Astrocyte of the cerebellum (primary cell): ENCODE data around the gene RALGAPB.
"Not testable (repeated sequence)": the region's sequence is repeated elsewhere in the genome, so short reads cannot be mapped to it uniquely, and the experiment has no call there.

Experiments used
- DNase-seq: peaks from one replicate; pipeline ENCODE4 v3.0.0-alpha.2; 2011; ENCODE audit warnings: low read depth
- H3K4me3 ChIP-seq: 2 replicates; pipeline ENCODE4 v1.5.1; 2011; ENCODE audit warnings: mild to moderate bottlenecking, low read depth, low read length, moderate library complexity
- CTCF ChIP-seq: IDR thresholded peaks from 2 replicates; pipeline ENCODE4 v1.5.1; 2012; ENCODE audit warnings: low read length, low read depth, moderate library complexity, mild to moderate bottlenecking; ENCODE audit errors: missing control alignments
- in situ Hi-C: cut with HindIII; loops from 2 replicates; pipeline ENCODE4 v1.10.0; 2017; ENCODE audit warnings: low sequenced_read_pairs

Gene RALGAPB

GRCh38 chr20:38429301-38429700 is 43.3 kb upstream of the RALGAPB start:
- TF ChIP-seq CTCF: no peak
- DNase-seq: no peak
- H3K4me3 ChIP-seq: no peak overlapping the region
- in situ Hi-C loops: no loop called here

GRCh38 chr20:38430679-38431325 is 41.8 kb upstream of the RALGAPB start:
- no peak for DNase-seq
- TF ChIP-seq CTCF: no peak
- H3K4me3 ChIP-seq: no peak overlapping the region
- in situ Hi-C loops: no loop called here

- no peak for TF ChIP-seq CTCF
- H3K4me3 ChIP-seq: no peak overlapping the region
- no peak for DNase-seq
- in situ Hi-C loops: no loop called here
These were observed 40.4 kb upstream of the RALGAPB start for GRCh38 chr20:38432292-38432691.

- H3K4me3 ChIP-seq, in situ Hi-C loops, DNase-seq: not testable (repeated sequence)
These were observed 39.8 kb upstream of the RALGAPB start for GRCh38 chr20:38432870-38433269.

GRCh38 chr20:38433304-38433972 is 39.2 kb upstream of the RALGAPB start:
- in situ Hi-C loops: no loop called here

GRCh38 chr20:38434301-38434741 is 38.3 kb upstream of the RALGAPB start:
- TF ChIP-seq CTCF: no peak
- no peak for DNase-seq
- in situ Hi-C loops: no loop called here
- H3K4me3 ChIP-seq: peak overlapping the region; percentile 66

More at GRCh38 chr20:38433304-38433972, 39.2 kb upstream of the RALGAPB start:
- DNase-seq: no peak
- peak overlapping the region; percentile 66 for H3K4me3 ChIP-seq
- no peak for TF ChIP-seq CTCF
